Activated CD8-positive, alpha-beta memory T cell treated with anti-CD3 and anti-CD28 coated beads, Interleukin-2, amount 50 U/mL, for 1 hour (primary cell): ENCODE measurements around the gene ZNF575.
A peak's percentile ranks its signal among the peaks of the same experiment; 100 is the strongest.
"Not testable (repeated sequence)": the region's sequence is repeated elsewhere in the genome, so short reads cannot be mapped to it uniquely, and the experiment has no call there.

Experiments used
- DNase-seq: peaks from one replicate; pipeline ENCODE4 v3.0.0-alpha.2; 2020; ENCODE audit errors: extremely low read depth

Gene ZNF575

GRCh38 chr19:43510713-43511112 is 22.3 kb upstream of the ZNF575 start:
- no peak for DNase-seq

GRCh38 chr19:43511324-43511723 is 21.7 kb upstream of the ZNF575 start:
- DNase-seq = no peak

GRCh38 chr19:43512399-43512798 is 20.6 kb upstream of the ZNF575 start:
- DNase-seq = not testable (repeated sequence)

- no peak for DNase-seq
These were observed 14.9 kb upstream of the ZNF575 start for GRCh38 chr19:43518051-43518450.

GRCh38 chr19:43519436-43520088 is 13.4 kb upstream of the ZNF575 start:
- DNase-seq = peak; percentile 68

- no peak for DNase-seq
These were observed 10.1 kb upstream of the ZNF575 start for GRCh38 chr19:43522929-43523328.

- not testable (repeated sequence) for DNase-seq
These were observed 9.3 kb upstream of the ZNF575 start for GRCh38 chr19:43523696-43524095.

- DNase-seq = no peak
These were observed 7.8 kb upstream of the ZNF575 start for GRCh38 chr19:43524922-43525835.

GRCh38 chr19:43525836-43526771 is 6.9 kb upstream of the ZNF575 start:
- DNase-seq = no peak

- no peak for DNase-seq
These were observed 5.8 kb upstream of the ZNF575 start, which contains the start of gene ETHE1 for GRCh38 chr19:43526884-43527859. ETHE1 (minus strand) TSS chr19:43527201; CDS start chr19:43527177, 24 bp downstream.

- no peak for DNase-seq
These were observed 4.9 kb upstream of the ZNF575 start for GRCh38 chr19:43527860-43528622.

GRCh38 chr19:43532571-43532961 is 422 bp upstream of the ZNF575 start:
- no peak for DNase-seq

- peak; percentile 96 for DNase-seq
These were observed 737 bp downstream of the ZNF575 start for GRCh38 chr19:43533546-43534304.

GRCh38 chr19:43534305-43534815 is 1.4 kb downstream of the ZNF575 start:
- DNase-seq = no peak

GRCh38 chr19:43534816-43535761 is 2.1 kb downstream of the ZNF575 start:
- DNase-seq = no peak

- no peak for DNase-seq
These were observed 5.9 kb downstream of the ZNF575 start for GRCh38 chr19:43538922-43539321.

- no peak for DNase-seq
These were observed 7.4 kb downstream of the ZNF575 start for GRCh38 chr19:43540381-43540780.
